Left cardiac atrium (tissue), 4 donors: Measurements from ENCODE around the gene KCTD6. TPM values are rescaled to one million over a fixed set of nuclear protein-coding genes. Genes with fewer than 3 reads are reported as not detected.
A peak's percentile ranks its signal among the peaks of the same experiment; 100 is the strongest.
"Not testable (repeated sequence)": the region's sequence is repeated elsewhere in the genome, so short reads cannot be mapped to it uniquely, and the experiment has no call there.

Experiments used
- ATAC-seq, 2 donors: fragments of 200-7000 bp; cut with Tn5 transposase; one replicate each; pipeline ENCODE4 v1.9.1; 2020; ENCODE audit warnings: mild to moderate bottlenecking in 2 of 2, moderate library complexity in 2 of 2
- DNase-seq: peaks from one replicate; pipeline ENCODE4 v3.0.0-alpha.2; 2020
- intact Hi-C, 2 donors: fragments of 100-400 bp; cut with DNase I; formaldehyde crosslinking; loops; one replicate each; pipeline versions ENCODE4 v1.14.1 to v1.15.1; 2022 to 2023
- total RNA-seq, 2 donors: library from RNA; stranded (reverse); fragmentation: NEBNext Ultra II Directional; extraction: Animal tissue kit (Norgen Biotek cat#: 25700); gene quantifications; one replicate each; pipeline ENCODE4 v1.2.1, GENCODE V29; 2021
- donor health status: DM: no; HTN: yes; CAD: no.
- donor health status: DM: no; HTN: yes; CAD: no; lungs with severe emphysema.
- donor health status: DM: yes; HTN: yes; CAD: no.
- donor health status: Dilated cardiomyopathy.

KCTD6 gene
- total RNA-seq, 2 donors from 2014 or later = 5.3 to 7.1 TPM

- intact Hi-C loops = no loop called here
- ATAC-seq (no peak), DNase-seq (no peak)
Measured at GRCh38 chr3:58519668-58520402, 27.9 kb downstream of the KCTD6 start.

- intact Hi-C loops = no loop called here
- peak in 1 of 2 donors; percentile 38 for ATAC-seq
Measured at GRCh38 chr3:58520403-58521335, 28.8 kb downstream of the KCTD6 start.

GRCh38 chr3:58521336-58521670 is 29.4 kb downstream of the KCTD6 start:
- no peak for ATAC-seq
- intact Hi-C loops = no loop called here
- no peak for DNase-seq

More at GRCh38 chr3:58520403-58521335, 28.8 kb downstream of the KCTD6 start:
- DNase-seq = no peak

GRCh38 chr3:58521917-58522631 is 30.2 kb downstream of the KCTD6 start:
- intact Hi-C loops = no loop called here
- no peak for ATAC-seq
- no peak for DNase-seq

- DNase-seq (no peak), ATAC-seq (no peak)
- intact Hi-C loops = no loop called here
Measured at GRCh38 chr3:58522759-58523425, 31.0 kb downstream of the KCTD6 start.

GRCh38 chr3:58524326-58524888 is 32.5 kb downstream of the KCTD6 start:
- no peak for DNase-seq
- ATAC-seq = no peak
- intact Hi-C loops = no loop called here

GRCh38 chr3:58526515-58526957 is 34.6 kb downstream of the KCTD6 start:
- intact Hi-C loops = no loop called here
- ATAC-seq = peak in 1 of 2 donors; percentile 69
- no peak for DNase-seq

GRCh38 chr3:58527440-58527839 is 35.5 kb downstream of the KCTD6 start:
- DNase-seq, ATAC-seq, intact Hi-C loops: not testable (repeated sequence)

GRCh38 chr3:58528629-58529028 is 36.7 kb downstream of the KCTD6 start:
- DNase-seq (peak; percentile 50), ATAC-seq (peak; percentile 25 to 42)
- intact Hi-C loops = no loop called here

- ATAC-seq = peak in 1 of 2 donors; percentile 6
- no peak for DNase-seq
- intact Hi-C loops = loop anchor here in 1 of 2 donors (5.0 kb wide), 3 partner anchors 67 to 212 kb away; no protein-coding TSS in a partner anchor
Measured at GRCh38 chr3:58529516-58530353, 37.8 kb downstream of the KCTD6 start.

GRCh38 chr3:58530354-58530865 is 38.5 kb downstream of the KCTD6 start:
- intact Hi-C loops = loop anchor here in 1 of 2 donors (5.0 kb wide), 3 partner anchors 68 to 213 kb away; no protein-coding TSS in a partner anchor
- ATAC-seq = no peak
- DNase-seq = no peak

- DNase-seq (no peak), ATAC-seq (no peak)
- intact Hi-C loops = loop anchor here in 1 of 2 donors (5.0 kb wide), 3 partner anchors 69 to 214 kb away; no protein-coding TSS in a partner anchor
Measured at GRCh38 chr3:58531555-58531954, 39.7 kb downstream of the KCTD6 start.

- ATAC-seq (no peak), DNase-seq (no peak)
- intact Hi-C loops = loop anchor here in 1 of 2 donors (5.0 kb wide), 3 partner anchors 70 to 215 kb away; no protein-coding TSS in a partner anchor
Measured at GRCh38 chr3:58531956-58532355, 40.1 kb downstream of the KCTD6 start.

GRCh38 chr3:58532794-58533220 is 40.9 kb downstream of the KCTD6 start:
- intact Hi-C loops = loop anchor here in 1 of 2 donors (5.0 kb wide), 3 partner anchors 71 to 216 kb away; no protein-coding TSS in a partner anchor
- DNase-seq = peak; percentile 74
- peak; percentile 43 to 58 for ATAC-seq

GRCh38 chr3:58534592-58535494 is 42.9 kb downstream of the KCTD6 start:
- intact Hi-C loops = loop anchor here in 1 of 2 donors (5.0 kb wide), 3 partner anchors 73 to 218 kb away; no protein-coding TSS in a partner anchor
- ATAC-seq (no peak), DNase-seq (no peak)
